Stimulated activated CD4-positive, alpha-beta T cell treated with anti-CD3 and anti-CD28 coated beads, Interleukin-4, amount 100 ng/mL, for 24 hours (primary cell): ENCODE data around the gene DSC3.
"Not testable (repeated sequence)": the region's sequence is repeated elsewhere in the genome, so short reads cannot be mapped to it uniquely, and the experiment has no call there.

Experiments
- DNase-seq: peaks from one replicate; pipeline ENCODE4 v3.0.0-alpha.2; 2020

DSC3 gene

GRCh38 chr18:31040686-31041270, 1.8 kb downstream of the DSC3 start:
- no peak for DNase-seq

GRCh38 chr18:31039426-31039825, 3.1 kb downstream of the DSC3 start:
- DNase-seq, result no peak

- not testable (repeated sequence) for DNase-seq
Observed at GRCh38 chr18:31037686-31038085, 4.9 kb downstream of the DSC3 start.

- no peak for DNase-seq
Observed at GRCh38 chr18:31034541-31034940, 8.0 kb downstream of the DSC3 start.

- DNase-seq, result no peak
Observed at GRCh38 chr18:31030574-31031278, 11.8 kb downstream of the DSC3 start.

- DNase-seq, result no peak
Observed at GRCh38 chr18:31015715-31016434, 26.7 kb downstream of the DSC3 start.

GRCh38 chr18:31011455-31011854, 31.1 kb downstream of the DSC3 start:
- DNase-seq, result not testable (repeated sequence)

GRCh38 chr18:31010601-31011000, 31.9 kb downstream of the DSC3 start:
- no peak for DNase-seq

DNA sequence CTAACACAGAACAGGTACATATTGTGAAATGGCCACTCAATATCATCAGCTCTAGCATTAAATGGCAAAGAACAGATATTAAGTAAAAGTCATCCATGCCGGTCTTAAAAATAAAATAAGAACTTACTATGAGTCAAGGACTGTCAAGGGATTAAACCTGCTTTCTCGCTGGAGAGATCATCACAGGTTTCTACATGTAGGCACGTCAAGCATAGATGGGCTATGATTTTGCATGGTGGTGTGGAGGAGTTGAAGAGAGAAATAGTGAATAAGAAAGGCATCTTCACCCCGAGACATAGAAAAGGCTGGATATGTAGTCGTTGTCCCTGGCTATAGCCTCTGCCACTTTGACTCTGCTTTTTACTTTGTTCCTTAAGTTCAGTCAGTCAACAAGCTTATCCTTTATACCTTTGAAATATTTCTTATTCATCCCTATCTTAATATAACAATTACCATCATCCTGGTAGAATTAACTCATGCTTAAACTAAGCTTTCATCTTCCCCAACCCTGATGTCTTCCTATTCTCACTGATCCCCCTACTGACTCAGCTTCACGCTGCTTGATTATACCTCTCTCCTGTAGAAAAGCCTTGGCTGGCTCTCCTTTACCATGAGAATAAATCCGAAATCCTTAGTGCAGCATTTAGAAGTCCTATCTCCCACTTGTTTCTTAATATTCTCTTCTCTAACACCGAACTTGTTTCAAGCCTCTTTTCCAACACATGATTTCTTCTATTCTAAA, 42.5 kb downstream of the DSC3 start:
- no peak for DNase-seq

- DNase-seq, result no peak
Observed at GRCh38 chr18:30999186-30999585, 43.4 kb downstream of the DSC3 start.

GRCh38 chr18:30997223-30997622, 45.3 kb downstream of the DSC3 start:
- DNase-seq, result no peak

- no peak for DNase-seq
Observed at GRCh38 chr18:30992231-30992630, 50.3 kb downstream of the DSC3 start.

GRCh38 chr18:30991397-30991796, 51.1 kb downstream of the DSC3 start:
- no peak for DNase-seq

DNA sequence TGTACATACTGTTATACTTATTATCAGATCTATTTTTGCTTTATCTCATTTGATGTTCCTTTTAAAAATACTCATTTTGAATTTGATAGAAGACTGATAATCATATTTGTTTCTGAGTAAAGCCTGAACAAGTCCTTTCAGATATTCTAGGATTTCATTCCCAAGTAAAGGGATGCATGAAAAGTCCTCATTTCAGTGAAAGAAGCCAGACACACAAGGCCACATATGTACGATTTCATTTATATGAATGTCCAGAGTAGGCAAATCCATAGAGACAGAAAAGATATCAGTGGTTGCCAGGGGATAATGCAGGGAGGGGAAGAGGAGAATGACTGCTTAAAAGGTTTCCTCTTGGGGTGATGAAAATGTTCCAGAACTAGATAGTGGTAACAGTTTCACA, 53.4 kb downstream of the DSC3 start:
- no peak for DNase-seq

- no peak for DNase-seq
Observed at GRCh38 chr18:30988440-30988839, 54.1 kb downstream of the DSC3 start.

DNA sequence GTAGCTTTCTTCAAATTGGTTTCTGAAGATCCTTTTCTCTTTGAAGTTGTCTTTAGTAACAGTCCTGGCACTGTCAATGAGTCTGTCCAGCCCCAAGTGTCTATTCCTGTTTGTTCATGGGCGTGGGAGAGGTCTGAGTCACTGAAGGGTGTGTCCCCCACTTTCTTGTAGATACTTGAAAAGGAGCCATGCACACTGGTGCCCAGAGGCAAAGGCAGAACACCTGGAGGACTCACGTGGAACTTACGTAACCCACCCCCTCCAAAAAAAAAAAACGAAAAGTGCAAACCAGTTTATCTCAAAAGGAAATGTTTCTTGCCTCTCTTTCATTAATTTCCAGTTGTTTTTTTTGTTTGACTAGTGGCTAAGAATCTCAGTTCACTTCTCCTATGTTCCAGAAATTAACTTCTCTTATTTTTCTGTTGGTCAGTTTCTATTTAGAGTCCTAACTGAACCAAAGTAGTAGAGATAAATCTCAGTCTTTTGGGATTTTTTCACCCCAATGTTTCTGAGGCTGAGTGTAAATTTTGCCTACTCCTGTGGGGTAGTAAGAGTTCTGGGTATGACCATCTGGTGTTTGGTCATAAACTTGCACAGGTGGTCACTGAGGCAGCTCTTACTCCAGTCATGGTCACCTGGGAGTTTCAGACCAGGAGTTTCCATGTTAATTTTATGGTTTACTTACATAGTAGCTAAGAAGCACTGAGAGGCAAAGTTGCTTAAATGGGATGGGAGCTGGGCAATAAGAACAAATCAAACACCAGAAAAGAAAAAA, 54.9 kb downstream of the DSC3 start:
- no peak for DNase-seq

GRCh38 chr18:30985753-30986152, 56.8 kb downstream of the DSC3 start:
- DNase-seq, result no peak

DNA sequence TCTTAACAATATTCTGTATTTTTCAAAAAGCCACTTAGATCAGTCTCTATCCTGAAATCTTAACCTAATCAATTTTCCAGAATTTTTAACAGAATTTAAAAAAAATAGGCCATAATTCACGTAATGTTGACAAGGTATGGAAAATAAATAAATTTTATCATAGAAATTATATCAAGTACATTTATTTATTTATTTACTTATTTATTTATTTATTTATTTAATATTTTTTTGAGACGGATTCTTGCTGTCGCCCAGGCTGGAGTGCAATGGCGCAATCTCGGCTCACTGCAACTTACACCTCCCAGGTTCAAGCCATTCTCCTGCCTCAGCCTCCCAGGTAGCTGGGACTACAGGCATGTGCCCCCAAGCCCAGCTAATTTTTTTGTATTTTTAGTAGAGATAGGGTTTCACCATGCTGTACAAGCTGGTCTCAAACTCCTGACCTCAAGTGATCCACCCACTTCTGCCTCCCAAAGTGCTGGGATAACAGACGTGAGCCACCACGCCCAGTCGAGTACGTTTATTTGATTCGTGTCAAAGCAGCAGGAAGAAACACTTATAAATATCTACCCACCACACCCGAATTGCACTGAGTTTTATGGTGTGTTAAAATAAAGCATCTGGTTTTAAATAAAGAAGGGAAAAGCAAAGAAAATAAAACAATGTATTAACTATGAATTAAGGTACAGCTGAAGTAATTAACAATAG, 60.1 kb downstream of the DSC3 start:
- no peak for DNase-seq

- DNase-seq, result not testable (repeated sequence)
Observed at GRCh38 chr18:30978091-30978490, 64.5 kb downstream of the DSC3 start.

DNA sequence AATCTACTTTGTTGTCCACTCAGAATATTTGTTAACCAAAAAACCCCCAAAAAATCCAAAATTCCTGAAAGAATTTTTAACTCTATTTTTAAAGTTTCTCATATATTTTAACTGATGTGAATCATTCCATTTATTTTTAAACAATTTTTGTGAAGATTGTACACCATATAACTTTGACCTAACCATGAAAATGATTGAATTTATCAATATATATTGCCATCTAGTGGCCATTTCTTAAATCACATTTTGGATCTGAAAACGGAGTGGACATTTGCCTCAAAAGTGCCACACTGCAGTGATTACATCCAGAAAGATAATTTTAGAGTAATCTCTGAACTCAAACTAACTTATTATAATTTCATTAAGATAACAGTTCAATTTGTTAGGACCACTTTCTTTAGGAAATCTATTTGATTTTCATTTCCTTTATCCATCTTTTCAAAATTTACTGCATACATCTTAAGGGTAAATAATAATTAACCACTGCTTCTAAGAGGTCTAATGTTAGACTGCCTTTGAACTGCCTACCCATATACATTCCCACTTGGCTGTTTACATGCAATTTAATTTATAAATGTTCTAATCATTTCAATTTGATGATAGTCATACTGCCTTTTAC, 71.1 kb downstream of the DSC3 start:
- no peak for DNase-seq

- DNase-seq, result no peak
Observed at GRCh38 chr18:30970196-30970816, 72.2 kb downstream of the DSC3 start.
